Caco-2 (cell line): ENCODE measurements around the gene KRT83. TPM values are rescaled to one million over a fixed set of nuclear protein-coding genes. Genes with fewer than 3 reads are reported as not detected.

Experiments
- BruUV-seq: library from RNA; stranded (reverse); fragments of 400-500 nt; replicated peaks from 2 replicates; lab custom pipeline; 2021; lab: Mats Ljungman, UMichigan
- CTCF ChIA-PET: fragments of 300-600 bp; sonication (Branson Sonifier 250); formaldehyde crosslinking; loops from one replicate; lab custom pipeline; 2022; ENCODE audit warnings: antibody characterized with exemption; lab: Charles Lee
- POLR2A ChIA-PET: fragments of 300-600 bp; sonication (Branson Sonifier 250); formaldehyde crosslinking; loops from one replicate; lab custom pipeline; 2022; ENCODE audit warnings: antibody characterized with exemption; lab: Charles Lee
- DNase-seq, 2 experiments: peaks; one replicate each; pipeline versions ENCODE4 v3.0.0 to v3.0.0-alpha.2; 2020 to 2022
- H3K27me3 ChIP-seq: replicated peaks from 2 replicates; pipeline ENCODE4 v1.6.0; 2011; ENCODE audit warnings: low read length; ENCODE audit not compliant: control insufficient read depth, insufficient read depth
- H3K36me3 ChIP-seq: 2 replicates; pipeline ENCODE4 v1.5.1; 2011; ENCODE audit warnings: low read length; ENCODE audit not compliant: control insufficient read depth, insufficient read depth
- H3K4me1 ChIP-seq: fragments of 250-450 bp; sonication (Bioruptor Pico); 2 replicates; pipeline ENCODE4 v1.5.1; 2020; ENCODE audit warnings: mild to moderate bottlenecking
- H3K4me3 ChIP-seq: 2 replicates; pipeline ENCODE4 v1.5.1; 2011; ENCODE audit warnings: low read depth, mild to moderate bottlenecking, control low read depth, low read length
- H3K9me3 ChIP-seq: fragments of 250-450 bp; sonication (Bioruptor Pico); 2 replicates; pipeline ENCODE4 v1.5.1; 2020; ENCODE audit warnings: mild to moderate bottlenecking, moderate library complexity
- H3K27ac Mint-ChIP-seq: one replicate; pipeline ENCODE4 v1.8.0; 2022; ENCODE audit warnings: mixed read lengths; ENCODE audit not compliant: unreplicated experiment
- H3K27me3 Mint-ChIP-seq: one replicate; pipeline ENCODE4 v1.8.0; 2022; ENCODE audit warnings: mixed read lengths; ENCODE audit not compliant: insufficient read depth, unreplicated experiment
- H3K36me3 Mint-ChIP-seq: one replicate; pipeline ENCODE4 v1.8.0; 2022; ENCODE audit warnings: mild to moderate bottlenecking, mixed read lengths; ENCODE audit not compliant: insufficient read depth, unreplicated experiment
- H3K4me1 Mint-ChIP-seq: one replicate; pipeline ENCODE4 v1.8.0; 2022; ENCODE audit warnings: low read depth, mixed read lengths; ENCODE audit not compliant: unreplicated experiment
- H3K4me3 Mint-ChIP-seq: one replicate; pipeline ENCODE4 v1.8.0; 2022; ENCODE audit warnings: mild to moderate bottlenecking, moderate library complexity, mixed read lengths; ENCODE audit not compliant: unreplicated experiment
- H3K9me3 Mint-ChIP-seq: one replicate; pipeline ENCODE4 v1.8.0; 2022; ENCODE audit warnings: mixed read lengths; ENCODE audit not compliant: unreplicated experiment
- CTCF ChIP-seq, 2 experiments: fragments of 200-600 bp in 1 of 2; IDR thresholded peaks; 1 replicate in 1 of 2; 2 replicates in 1 of 2; pipeline versions ENCODE4 v1.5.1 to v1.8.0; 2011 to 2022; ENCODE audit warnings: antibody characterized with exemption in 1 of 2, control low read depth in 1 of 2, inconsistent platforms in 1 of 2, low read depth in 1 of 2, low read length in 1 of 2, mild to moderate bottlenecking in 1 of 2, moderate library complexity in 1 of 2; ENCODE audit not compliant: insufficient read depth in 1 of 2, severe bottlenecking in 1 of 2, unreplicated experiment in 1 of 2
- intact Hi-C: fragments of 100-400 bp; cut with micrococcal nuclease; formaldehyde crosslinking; loops from one replicate; pipeline ENCODE4 v1.10.0; 2022; ENCODE audit not compliant: unreplicated experiment
- total RNA-seq: library from RNA; stranded (reverse); gene quantifications from 2 replicates; pipeline ENCODE4 v1.2.3, GENCODE V29; 2022

Gene KRT83
- total RNA-seq, 1 experiment from 2014 or later: not detected

- no peaks in the 10 kb centered on the region for H3K36me3 ChIP-seq
- BruUV-seq: no TSS peak
- no peaks in the 10 kb centered on the region for H3K9me3 ChIP-seq
- H3K27me3 ChIP-seq: no peaks in the 10 kb centered on the region
- no peak for DNase-seq
- no peak for TF ChIP-seq CTCF (IDR thresholded peaks at IDR 0.05; ENCODE audit: insufficient read depth in 1 of 2, low read depth in 1 of 2, low read length in 1 of 2, severe bottlenecking in 1 of 2, unreplicated experiment in 1 of 2)
- no peak overlapping the region for H3K4me3 Mint-ChIP-seq
- intact Hi-C loops: loop anchor here (1.0 kb wide), 1 partner anchor 26 kb away; the partner anchor contains the start of gene KRT83
- no peak overlapping the region for H3K27ac Mint-ChIP-seq
- H3K9me3 Mint-ChIP-seq: no peaks in the 10 kb centered on the region
- H3K27me3 Mint-ChIP-seq: peaks cover 15% of the 10 kb centered on the region
- no peaks in the 10 kb centered on the region for H3K4me1 Mint-ChIP-seq
- no peaks in the 10 kb centered on the region for H3K4me1 ChIP-seq
- no peaks in the 10 kb centered on the region for H3K36me3 Mint-ChIP-seq
- no peak overlapping the region for H3K4me3 ChIP-seq
- ChIA-PET CTCF (no interaction called here), POLR2A (no interaction called here)
Observed at GRCh38 chr12:52295663-52296062, 25.5 kb downstream of the KRT83 start.

- Histone ChIP-seq H3K4me3 (no peak overlapping the region), H3K27me3 (no peaks in the 10 kb centered on the region), H3K9me3 (no peaks in the 10 kb centered on the region), H3K4me1 (no peaks in the 10 kb centered on the region), H3K36me3 (no peaks in the 10 kb centered on the region)
- Mint-ChIP-seq H3K4me1 (no peaks in the 10 kb centered on the region), H3K36me3 (no peaks in the 10 kb centered on the region), H3K4me3 (no peak overlapping the region), H3K27ac (no peak overlapping the region), H3K9me3 (no peaks in the 10 kb centered on the region), H3K27me3 (peaks cover 15% of the 10 kb centered on the region)
- ChIA-PET CTCF (no interaction called here), POLR2A (no interaction called here)
- TF ChIP-seq CTCF (IDR thresholded peaks at IDR 0.05; ENCODE audit: insufficient read depth in 1 of 2, low read depth in 1 of 2, low read length in 1 of 2, severe bottlenecking in 1 of 2, unreplicated experiment in 1 of 2): no peak
- no peak for DNase-seq
- BruUV-seq: no TSS peak
- intact Hi-C loops: no loop called here
Observed at GRCh38 chr12:52294803-52295202, 26.4 kb downstream of the KRT83 start.

GRCh38 chr12:52293926-52294325, 27.3 kb downstream of the KRT83 start:
- no peaks in the 10 kb centered on the region for H3K27me3 ChIP-seq
- BruUV-seq: no TSS peak
- H3K4me3 ChIP-seq: no peak overlapping the region
- no peak for TF ChIP-seq CTCF (IDR thresholded peaks at IDR 0.05; ENCODE audit: insufficient read depth in 1 of 2, low read depth in 1 of 2, low read length in 1 of 2, severe bottlenecking in 1 of 2, unreplicated experiment in 1 of 2)
- Mint-ChIP-seq H3K9me3 (no peaks in the 10 kb centered on the region), H3K4me1 (no peaks in the 10 kb centered on the region), H3K27me3 (peaks cover 13% of the 10 kb centered on the region), H3K27ac (no peak overlapping the region), H3K36me3 (no peaks in the 10 kb centered on the region), H3K4me3 (no peak overlapping the region)
- ChIA-PET CTCF (interaction anchor here (0.7 kb wide), 1 partner anchor 50 kb away, joined by 3 read pairs; no protein-coding TSS in a partner anchor), POLR2A (no interaction called here)
- intact Hi-C loops: no loop called here
- no peaks in the 10 kb centered on the region for H3K36me3 ChIP-seq
- DNase-seq: no peak
- H3K9me3 ChIP-seq: no peaks in the 10 kb centered on the region
- no peaks in the 10 kb centered on the region for H3K4me1 ChIP-seq
